OCI-LY7 (cell line): ENCODE data around the gene FCSK. TPM values are rescaled to one million over a fixed set of nuclear protein-coding genes. Genes with fewer than 3 reads are reported as not detected.

Source experiments
- BruUV-seq: library from RNA; stranded (reverse); fragments of 400-500 nt; replicated peaks from 2 replicates; lab custom pipeline; 2021; lab: Mats Ljungman, UMichigan
- CTCF ChIA-PET: fragments of 300-600 bp; sonication (Branson Sonifier 250); formaldehyde crosslinking; loops from one replicate; lab custom pipeline; 2022; ENCODE audit warnings: antibody characterized with exemption; ENCODE audit not compliant: unreplicated experiment; lab: Charles Lee
- POLR2A ChIA-PET: fragments of 300-600 bp; sonication (Branson Sonifier 250); formaldehyde crosslinking; loops from one replicate; lab custom pipeline; 2022; ENCODE audit warnings: antibody characterized with exemption; lab: Charles Lee
- DNase-seq: peaks from one replicate; pipeline ENCODE4 v3.0.0-alpha.2; 2015; ENCODE audit warnings: low spot score
- H2AFZ ChIP-seq: fragments of 200-600 bp; sonication (generic), shearing (Covaris generic); 2 replicates; pipeline ENCODE4 v1.6.1; 2014; ENCODE audit warnings: mild to moderate bottlenecking, antibody characterized with exemption, low read length, moderate library complexity
- H3K27ac ChIP-seq: fragments of 200-600 bp; sonication (generic); 2 replicates; pipeline ENCODE4 v1.5.1; 2014; ENCODE audit warnings: mixed run types, low read depth, mild to moderate bottlenecking, moderate library complexity, low read length, inconsistent platforms; ENCODE audit not compliant: poor library complexity, severe bottlenecking
- H3K36me3 ChIP-seq: fragments of 200-600 bp; sonication (generic); 2 replicates; pipeline ENCODE4 v1.6.1; 2014; ENCODE audit warnings: mild to moderate bottlenecking, antibody characterized with exemption, low read length, moderate library complexity, mixed read lengths; ENCODE audit not compliant: insufficient read depth
- H3K4me1 ChIP-seq: fragments of 200-600 bp; sonication (generic); 2 replicates; pipeline ENCODE4 v1.5.1; 2014; ENCODE audit warnings: mild to moderate bottlenecking, low read length; ENCODE audit not compliant: insufficient read depth, poor library complexity, severe bottlenecking
- H3K4me2 ChIP-seq: fragments of 200-600 bp; sonication (generic); 2 replicates; pipeline ENCODE4 v1.6.1; 2014; ENCODE audit warnings: mild to moderate bottlenecking, low read length
- H3K4me3 ChIP-seq: fragments of 200-600 bp; sonication (generic); 2 replicates; pipeline ENCODE4 v1.5.1; 2014; ENCODE audit warnings: mild to moderate bottlenecking, low read depth, low read length; ENCODE audit not compliant: poor library complexity, severe bottlenecking
- H3K79me2 ChIP-seq: fragments of 200-600 bp; sonication (generic); 2 replicates; pipeline ENCODE4 v1.6.1; 2016; ENCODE audit warnings: low read depth, mild to moderate bottlenecking, low read length, moderate library complexity, mixed read lengths; ENCODE audit not compliant: insufficient read depth
- H3K9me2 ChIP-seq: fragments of 200-600 bp; sonication (generic); 2 replicates; pipeline ENCODE4 v1.6.1; 2016; ENCODE audit warnings: mild to moderate bottlenecking, low read length, mixed read lengths; ENCODE audit not compliant: insufficient read depth
- H3K9me3 ChIP-seq: fragments of 200-600 bp; sonication (generic); 2 replicates; pipeline ENCODE4 v1.6.1; 2014; ENCODE audit warnings: mild to moderate bottlenecking, mixed run types, low read length, mixed read lengths
- H4K20me1 ChIP-seq: fragments of 200-600 bp; sonication (generic); 2 replicates; pipeline ENCODE4 v1.6.1; 2014; ENCODE audit warnings: mild to moderate bottlenecking, antibody characterized with exemption, low read length, moderate library complexity, mixed read lengths; ENCODE audit not compliant: insufficient read depth
- CTCF ChIP-seq: fragments of 200-600 bp; sonication (generic); conservative IDR thresholded peaks from 2 replicates; pipeline ENCODE4 v1.5.1; 2014; ENCODE audit warnings: mild to moderate bottlenecking, antibody characterized with exemption, low read length, moderate library complexity, mixed read lengths
- EZH2phosphoT487 ChIP-seq: fragments of 200-600 bp; sonication (generic); IDR thresholded peaks from 2 replicates; pipeline ENCODE4 v1.6.1; 2018; ENCODE audit warnings: low read depth, borderline replicate concordance, mild to moderate bottlenecking, mixed run types, antibody characterized with exemption, low read length, moderate library complexity, mixed read lengths
- intact Hi-C: fragments of 100-400 bp; cut with micrococcal nuclease; formaldehyde crosslinking; loops from one replicate; pipeline ENCODE4 v1.10.0; 2022; ENCODE audit not compliant: unreplicated experiment
- total RNA-seq, 2 experiments: library from RNA; depleted of rRNA in 1 of 2; stranded (reverse); fragments of >200 nt in 1 of 2; shearing (Covaris generic) in 1 of 2; gene quantifications; 2 replicates each; pipeline ENCODE4 v1.2.3, GENCODE V29; 2014 to 2022

The FCSK gene
- total RNA-seq, 2 experiments from 2014 or later = 6.8 to 14.3 TPM

- H3K4me3 ChIP-seq = peak overlapping the region; percentile 35
- ChIA-PET POLR2A (interaction anchor here (0.9 to 1.1 kb wide), 6 partner anchors 9 to 26 kb away, joined by 4 to 7 read pairs (median 5); partner anchors contain the start of gene FCSK), CTCF (interaction anchor here (0.8 kb wide), 1 partner anchor 20 kb away, joined by 3 read pairs; no protein-coding TSS in a partner anchor)
- BruUV-seq = no TSS peak
- H3K4me1 ChIP-seq = peaks cover 59% of the 10 kb centered on the region
- H3K36me3 ChIP-seq = peaks cover 6% of the 10 kb centered on the region
- H3K9me2 ChIP-seq = no peaks in the 10 kb centered on the region
- H4K20me1 ChIP-seq = no peaks in the 10 kb centered on the region
- DNase-seq = no peak
- no peak for TF ChIP-seq EZH2phosphoT487
- no peak for TF ChIP-seq CTCF
- H3K79me2 ChIP-seq = peaks cover 44% of the 10 kb centered on the region
- H3K4me2 ChIP-seq = peak overlapping the region; percentile 75
- intact Hi-C loops = no loop called here
- H2AFZ ChIP-seq = no peak overlapping the region
- no peaks in the 10 kb centered on the region for H3K9me3 ChIP-seq
- H3K27ac ChIP-seq = peak overlapping the region; percentile 100
Observed at GRCh38 chr16:70427786-70428177, 26.6 kb upstream of the FCSK start.

GRCh38 chr16:70428178-70428998, 26.0 kb upstream of the FCSK start:
- H3K79me2 ChIP-seq = peaks cover 44% of the 10 kb centered on the region

More at GRCh38 chr16:70428178-70428998, 26.0 kb upstream of the FCSK start:
- POLR2A ChIA-PET = interaction anchor here (0.9 to 1.1 kb wide), 6 partner anchors 10 to 26 kb away, joined by 4 to 7 read pairs (median 5); partner anchors contain the start of gene FCSK
- peak overlapping the region; percentile 100 for H3K27ac ChIP-seq
- H4K20me1 ChIP-seq = no peaks in the 10 kb centered on the region
- DNase-seq = peak; percentile 67
- TF ChIP-seq EZH2phosphoT487 (no peak), CTCF (no peak)
- peak overlapping the region; percentile 35 for H3K4me3 ChIP-seq
- H2AFZ ChIP-seq = no peak overlapping the region
- BruUV-seq = no TSS peak
- intact Hi-C loops = no loop called here
- no peaks in the 10 kb centered on the region for H3K9me3 ChIP-seq
- CTCF ChIA-PET = interaction anchor here (0.8 kb wide), 1 partner anchor 20 kb away, joined by 3 read pairs; no protein-coding TSS in a partner anchor
- peaks cover 6% of the 10 kb centered on the region for H3K36me3 ChIP-seq
- H3K9me2 ChIP-seq = no peaks in the 10 kb centered on the region
- peaks cover 59% of the 10 kb centered on the region for H3K4me1 ChIP-seq
- H3K4me2 ChIP-seq = peak overlapping the region; percentile 75
